Kidney (tissue), 14 donors: ENCODE data around the gene DHX16. TPM values are rescaled to one million over a fixed set of nuclear protein-coding genes. Genes with fewer than 3 reads are reported as not detected.
A peak's percentile ranks its signal among the peaks of the same experiment; 100 is the strongest.

ENCODE experiments used
- DNase-seq, 5 donors: peaks; one replicate each; pipeline ENCODE4 v3.0.0-alpha.2; 2013 to 2020
- FAIRE-seq: peaks from 2 replicates; lab custom pipeline; 2012; peaks lifted over from hg19 to GRCh38; lab: Jason Lieb, UNC
- H3K27ac ChIP-seq, 2 donors: one replicate each; pipeline ENCODE4 v1.7.0; 2013; ENCODE audit warnings: low read depth in 2 of 2, low read length in 2 of 2, inconsistent platforms in 1 of 2
- H3K27me3 ChIP-seq: one replicate; pipeline ENCODE4 v1.7.1; 2013; ENCODE audit warnings: low read length, inconsistent platforms; ENCODE audit not compliant: control insufficient read depth, insufficient read depth
- H3K36me3 ChIP-seq, 3 donors: one replicate each; pipeline versions ENCODE4 v1.7.0 to v1.7.1; 2013; ENCODE audit warnings: low read length in 3 of 3, control low read depth in 1 of 3, inconsistent platforms in 1 of 3; ENCODE audit not compliant: insufficient read depth in 3 of 3, control insufficient read depth in 2 of 3
- H3K4me1 ChIP-seq, 3 donors: one replicate each; pipeline versions ENCODE4 v1.7.0 to v1.7.1; 2013; ENCODE audit warnings: low read length in 3 of 3, inconsistent platforms in 1 of 3, low read depth in 1 of 3; ENCODE audit not compliant: control insufficient read depth in 2 of 3, insufficient read depth in 2 of 3
- H3K4me3 ChIP-seq, 3 donors: one replicate each; pipeline versions ENCODE4 v1.7.0 to v1.8.1; 2013; ENCODE audit warnings: low read length in 3 of 3, control low read depth in 1 of 3, inconsistent platforms in 1 of 3
- H3K9ac ChIP-seq, 3 donors: one replicate each; pipeline versions ENCODE4 v1.7.0 to v1.7.1; 2013; ENCODE audit warnings: low read length in 3 of 3, control low read depth in 1 of 3, inconsistent platforms in 1 of 3
- H3K9me3 ChIP-seq, 3 donors: one replicate each; pipeline versions ENCODE4 v1.7.0 to v1.7.1; 2013; ENCODE audit warnings: low read length in 3 of 3, control low read depth in 1 of 3, inconsistent platforms in 1 of 3; ENCODE audit not compliant: control insufficient read depth in 2 of 3, insufficient read depth in 1 of 3
- CTCF ChIP-seq: IDR thresholded peaks from 3 replicates; pipeline ENCODE4 v1.5.1; 2012; ENCODE audit warnings: mild to moderate bottlenecking, moderate library complexity, borderline replicate concordance; ENCODE audit not compliant: insufficient read depth; ENCODE audit errors: extremely low read depth
- intact Hi-C: fragments of 100-400 bp; cut with DNase I; formaldehyde crosslinking; loops from one replicate; pipeline ENCODE4 v1.11.1; 2022
- polyA plus RNA-seq: library from polyadenylated mRNA; stranded (reverse); fragments of 350-450 nt; fragmentation: Illumina TruSeq; extraction: RNeasy Lipid Tissue Mini Kit (QIAGEN cat#74804); gene quantifications from one replicate; pipeline ENCODE4 v1.2.3, GENCODE V29; 2014; ENCODE audit warnings: low read depth, low replicate concordance; ENCODE audit not compliant: insufficient read depth
- total RNA-seq: library from RNA; stranded (reverse); fragmentation: NEBNext Ultra II Directional; extraction: Animal tissue kit (Norgen Biotek cat#: 25700); gene quantifications from one replicate; pipeline ENCODE4 v1.2.1, GENCODE V29; 2021
- donor health status: control.
- donor health status: control.
- donor health status: control.
- donor health status: control.
- donor health status: control.
- donor health status: DM: yes; HTN: yes; CAD: no.
- donor health status: Normal renal cell carcinoma (clear cell type).

Gene DHX16
- total and polyA plus RNA-seq, 2 donors from 2014 or later = 26.7 to 30.5 TPM

GRCh38 chr6:30614843-30615218 lies 58.0 kb downstream of the DHX16 start:
- Histone ChIP-seq H3K4me1 (peaks cover 6 to 44% (median 34%) of the 10 kb centered on the region in 3 donors), H3K4me3 (peak overlapping the region; percentile 91 to 99 (median 95)), H3K9me3 (no peaks in the 10 kb centered on the region), H3K9ac (peak overlapping the region; percentile 95 to 100 (median 96)), H3K27ac (peak overlapping the region; percentile 94 to 99), H3K36me3 (peaks cover 5 to 17% (median 7%) of the 10 kb centered on the region in 3 donors), H3K27me3 (no peaks in the 10 kb centered on the region)
- FAIRE-seq (peak; percentile 92), DNase-seq (peak; percentile 89 to 100 (median 95))
- intact Hi-C loops = no loop called here
- TF ChIP-seq CTCF = no peak

- DNase-seq = no peak
Observed at GRCh38 chr6:30614044-30614842, 58.6 kb downstream of the DHX16 start.

GRCh38 chr6:30613251-30614043 lies 59.4 kb downstream of the DHX16 start:
- H3K4me3 ChIP-seq = peak overlapping the region in 2 of 3 donors; percentile 4 to 99
- DNase-seq = no peak
- peak overlapping the region in 2 of 3 donors; percentile 17 to 93 for H3K9ac ChIP-seq
- peaks cover 8 to 25% (median 15%) of the 10 kb centered on the region in 3 donors for H3K36me3 ChIP-seq
- intact Hi-C loops = no loop called here
- TF ChIP-seq CTCF = no peak
- H3K27me3 ChIP-seq = no peaks in the 10 kb centered on the region
- peak overlapping the region; percentile 4 to 77 for H3K27ac ChIP-seq
- H3K4me1 ChIP-seq = peaks cover 6 to 39% (median 27%) of the 10 kb centered on the region in 3 donors
- FAIRE-seq = no peak
- H3K9me3 ChIP-seq = no peaks in the 10 kb centered on the region

More at GRCh38 chr6:30614044-30614842, 58.6 kb downstream of the DHX16 start:
- Histone ChIP-seq H3K9me3 (no peaks in the 10 kb centered on the region), H3K4me3 (peak overlapping the region; percentile 91 to 99 (median 95)), H3K9ac (peak overlapping the region; percentile 90 to 96 (median 93)), H3K27me3 (no peaks in the 10 kb centered on the region), H3K4me1 (peaks cover 6 to 44% (median 33%) of the 10 kb centered on the region in 3 donors), H3K36me3 (peaks cover 2 to 17% (median 9%) of the 10 kb centered on the region in 3 donors), H3K27ac (peak overlapping the region; percentile 77 to 83)
- intact Hi-C loops = no loop called here
- FAIRE-seq = no peak
- TF ChIP-seq CTCF = no peak
